Mesenteric fat pad (tissue), 1 donor: ENCODE data around the gene EGFR. TPM values are rescaled to one million over a fixed set of nuclear protein-coding genes. Genes with fewer than 3 reads are reported as not detected.

Experiments used
- DNase-seq: peaks from one replicate; pipeline ENCODE4 v3.0.0-alpha.2; 2020; ENCODE audit warnings: low spot score
- long read RNA-seq: library from polyadenylated mRNA; unstranded; transcript quantifications from one replicate; pipeline ENCODE4 v2.0.0, GENCODE V29; 2020
- total RNA-seq: library from RNA; stranded (reverse); fragmentation: NEBNext Ultra II Directional; extraction: Animal tissue kit (Norgen Biotek cat#: 25700); gene quantifications from one replicate; pipeline ENCODE4 v1.2.1, GENCODE V29; 2021
- donor health status: DM: yes; HTN: yes; CAD: no.

The EGFR gene
- total RNA-seq = 80.9 TPM
- long read RNA-seq, full-length matches to known transcripts = 1 of 94 reads
- long read RNA-seq, partial matches to known transcripts = 12 of 94 reads
- long read RNA-seq, other reads (novel, unspliced or antisense) = 81 of 94 reads

DNA sequence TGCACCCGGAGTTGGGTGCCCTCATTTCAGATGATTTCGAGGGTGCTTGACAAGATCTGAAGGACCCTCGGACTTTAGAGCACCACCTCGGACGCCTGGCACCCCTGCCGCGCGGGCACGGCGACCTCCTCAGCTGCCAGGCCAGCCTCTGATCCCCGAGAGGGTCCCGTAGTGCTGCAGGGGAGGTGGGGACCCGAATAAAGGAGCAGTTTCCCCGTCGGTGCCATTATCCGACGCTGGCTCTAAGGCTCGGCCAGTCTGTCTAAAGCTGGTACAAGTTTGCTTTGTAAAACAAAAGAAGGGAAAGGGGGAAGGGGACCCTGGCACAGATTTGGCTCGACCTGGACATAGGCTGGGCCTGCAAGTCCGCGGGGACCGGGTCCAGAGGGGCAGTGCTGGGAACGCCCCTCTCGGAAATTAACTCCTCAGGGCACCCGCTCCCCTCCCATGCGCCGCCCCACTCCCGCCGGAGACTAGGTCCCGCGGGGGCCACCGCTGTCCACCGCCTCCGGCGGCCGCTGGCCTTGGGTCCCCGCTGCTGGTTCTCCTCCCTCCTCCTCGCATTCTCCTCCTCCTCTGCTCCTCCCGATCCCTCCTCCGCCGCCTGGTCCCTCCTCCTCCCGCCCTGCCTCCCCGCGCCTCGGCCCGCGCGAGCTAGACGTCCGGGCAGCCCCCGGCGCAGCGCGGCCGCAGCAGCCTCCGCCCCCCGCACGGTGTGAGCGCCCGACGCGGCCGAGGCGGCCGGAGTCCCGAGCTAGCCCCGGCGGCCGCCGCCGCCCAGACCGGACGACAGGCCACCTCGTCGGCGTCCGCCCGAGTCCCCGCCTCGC, at the start of gene EGFR:
TSS of gene EGFR (plus strand) at position 657 of the 830 bp plus-strand sequence. CDS start 261 bp downstream, outside the sequence.
- DNase-seq = no peak

DNA sequence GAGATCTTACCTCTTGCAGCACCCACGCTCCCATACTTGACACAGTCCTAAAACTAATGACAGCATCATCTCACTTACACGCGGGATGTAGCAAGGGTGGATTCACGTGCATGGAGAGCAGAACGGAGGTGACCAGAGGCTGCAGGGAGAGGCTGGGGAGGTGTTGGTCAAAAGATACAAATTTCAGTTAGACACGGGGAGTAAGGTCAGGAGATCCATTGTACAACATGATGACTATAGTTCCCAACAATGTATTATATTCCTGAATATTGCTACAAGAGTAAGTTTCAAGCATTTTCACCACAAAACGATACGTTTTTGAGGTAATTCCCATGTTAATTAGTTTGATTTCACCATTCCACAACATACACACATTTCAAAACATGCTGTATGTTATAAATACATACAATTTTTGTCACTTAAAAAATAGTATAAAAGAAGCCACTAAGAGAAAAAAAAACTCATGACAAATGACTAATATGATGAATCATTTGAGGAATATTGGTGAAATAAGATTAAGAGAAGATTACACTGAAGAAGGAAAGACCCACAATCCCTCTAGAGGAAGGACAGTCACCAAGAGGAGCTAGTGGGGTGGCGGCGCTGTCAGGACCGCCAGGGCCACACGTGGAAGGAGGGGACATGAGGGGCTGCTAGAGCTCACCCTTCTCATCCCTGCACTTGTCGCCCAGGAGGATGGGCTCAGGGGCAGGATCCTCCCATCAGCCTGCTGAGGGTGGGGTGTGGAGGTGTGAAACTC, 49.4 kb upstream of the EGFR start:
- no peak for DNase-seq

DNA sequence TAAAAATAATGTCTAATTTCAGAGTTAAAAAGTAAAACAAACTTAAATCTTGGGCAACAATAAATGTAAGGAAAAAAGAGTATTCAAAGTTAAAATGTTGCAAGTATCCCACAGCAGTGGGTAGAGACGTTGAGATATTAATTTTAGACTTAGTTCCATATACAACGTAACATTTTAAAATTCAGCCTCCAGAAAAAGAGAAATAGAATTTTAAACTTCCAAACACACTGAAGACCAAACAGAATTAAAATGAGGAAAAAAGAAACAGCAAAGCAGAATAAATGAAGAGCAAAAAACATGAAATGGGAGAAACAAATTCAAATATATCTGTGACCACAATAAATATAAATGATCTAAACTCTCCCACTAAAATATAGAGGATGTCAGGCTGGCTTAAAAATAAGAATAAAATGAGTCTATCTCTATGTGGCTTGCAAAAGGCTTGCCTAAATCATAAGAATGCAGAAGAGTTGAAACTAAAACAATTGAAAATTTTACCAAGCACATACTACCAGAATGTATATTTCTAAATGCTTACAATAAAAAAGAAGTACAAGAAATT, 46.0 kb upstream of the EGFR start:
- no peak for DNase-seq

DNA sequence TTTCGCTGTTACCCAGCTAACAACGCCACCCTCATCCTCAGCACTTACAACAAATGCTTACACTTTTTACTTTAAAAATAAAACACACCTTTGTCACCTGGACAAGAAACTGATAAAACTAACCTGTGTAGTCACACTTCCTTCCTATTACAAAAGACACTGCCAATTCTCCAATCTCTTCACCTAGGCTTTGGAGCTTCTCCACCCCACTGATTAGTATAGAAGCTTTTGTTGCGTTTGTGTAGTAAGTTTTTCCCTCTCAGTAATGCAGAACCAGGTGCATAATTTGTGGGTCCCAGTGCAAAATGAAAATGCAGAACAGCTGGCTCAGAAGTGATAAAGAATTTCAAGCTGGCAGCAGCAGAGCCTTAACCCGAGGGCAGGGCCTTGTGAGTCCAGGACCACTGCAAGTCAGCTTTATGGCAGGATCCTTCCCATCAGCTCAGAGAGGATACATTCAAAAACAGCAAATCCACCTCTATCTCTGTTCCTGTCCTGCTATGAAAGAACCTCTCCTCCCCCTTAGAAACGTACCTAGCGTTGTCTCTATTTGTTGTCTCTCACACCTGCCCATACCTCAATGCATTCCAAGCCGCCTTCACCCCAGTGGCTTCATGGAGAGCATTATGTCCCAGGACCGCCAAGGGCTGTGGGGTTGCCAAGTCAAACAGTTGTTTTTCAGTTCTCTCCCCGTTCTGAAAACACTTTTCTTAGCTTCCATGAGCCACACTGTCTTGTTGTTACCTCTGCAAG, 40.3 kb upstream of the EGFR start:
- DNase-seq = no peak

DNA sequence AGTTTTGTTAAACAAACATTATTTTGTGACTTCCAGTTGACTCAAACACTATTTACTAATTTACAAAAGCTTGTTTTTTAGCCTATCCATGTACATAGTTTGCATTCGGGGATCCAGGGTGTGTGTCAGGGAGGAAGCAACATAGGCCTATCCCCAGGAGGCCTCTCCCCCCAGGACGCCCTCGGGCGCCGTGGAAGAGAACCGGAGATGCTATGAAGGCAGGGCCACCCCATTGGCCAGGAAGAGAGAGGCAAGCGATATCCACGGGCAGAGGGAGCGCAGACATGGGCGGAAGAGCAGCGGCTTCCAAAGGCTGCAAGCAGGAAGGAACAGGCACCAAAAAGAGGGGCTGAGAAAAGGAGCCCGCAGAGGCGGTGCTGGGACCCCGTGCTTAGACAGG, 38.3 kb upstream of the EGFR start:
- no peak for DNase-seq

DNA sequence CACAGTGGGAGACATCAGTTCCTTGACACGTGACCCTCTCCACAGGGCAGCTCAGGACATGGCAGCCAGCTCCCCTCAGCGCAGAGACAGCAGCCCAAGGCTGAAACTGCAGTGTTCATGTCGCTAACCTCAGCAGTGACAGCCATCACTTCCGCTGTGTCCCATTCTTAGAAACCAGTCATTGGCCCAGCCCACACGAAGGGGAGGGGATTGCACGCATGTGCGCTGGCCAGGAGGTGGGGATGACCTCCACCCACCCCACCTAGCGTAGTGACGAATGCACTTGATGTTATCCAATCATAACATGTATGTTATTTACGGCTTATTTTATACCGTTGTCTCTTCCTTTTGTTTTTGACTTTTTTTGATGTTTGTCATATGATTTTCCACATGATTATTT, 36.9 kb upstream of the EGFR start:
- no peak for DNase-seq

DNA sequence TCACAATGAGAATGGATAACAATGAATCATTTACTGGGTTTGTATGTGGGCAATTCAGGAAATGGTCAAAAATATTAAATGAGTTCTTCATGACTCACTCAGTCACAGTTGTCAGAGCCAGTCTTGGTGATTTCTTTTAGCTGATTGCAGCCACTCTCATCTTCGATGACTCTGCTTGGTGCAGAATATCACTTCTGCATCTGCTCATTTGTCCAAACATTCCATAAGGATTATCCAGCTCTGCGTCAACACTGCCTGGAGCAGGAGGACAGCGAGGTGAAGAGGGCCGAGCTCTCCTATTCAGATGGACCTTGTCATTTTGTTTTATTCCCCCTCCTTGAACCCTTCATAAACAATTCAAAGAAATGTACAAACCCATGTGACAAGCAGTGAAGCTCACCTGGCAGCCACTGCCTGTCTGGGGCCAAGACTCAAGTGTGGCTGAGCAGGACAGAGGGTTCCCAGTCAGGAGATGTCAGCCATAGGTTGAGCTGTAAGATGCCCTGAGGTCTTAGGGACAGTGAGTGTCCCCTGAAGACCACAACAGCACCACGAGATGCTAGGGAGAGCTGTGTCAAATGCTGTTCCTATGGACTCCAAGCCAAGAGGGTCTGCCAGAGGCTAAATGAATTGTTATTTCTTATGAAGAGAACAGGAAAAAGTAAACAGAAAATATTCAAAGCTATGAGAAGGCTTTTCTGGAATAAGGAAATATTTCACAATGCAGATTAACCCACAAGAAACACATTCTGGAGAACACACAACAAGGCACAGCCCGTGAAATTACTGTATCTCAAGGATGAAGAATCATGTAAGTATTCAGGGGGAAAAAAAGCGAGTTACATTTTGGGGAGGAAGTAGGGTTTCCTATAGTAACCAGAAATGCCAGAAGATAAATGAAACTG, 33.1 kb upstream of the EGFR start:
- no peak for DNase-seq

DNA sequence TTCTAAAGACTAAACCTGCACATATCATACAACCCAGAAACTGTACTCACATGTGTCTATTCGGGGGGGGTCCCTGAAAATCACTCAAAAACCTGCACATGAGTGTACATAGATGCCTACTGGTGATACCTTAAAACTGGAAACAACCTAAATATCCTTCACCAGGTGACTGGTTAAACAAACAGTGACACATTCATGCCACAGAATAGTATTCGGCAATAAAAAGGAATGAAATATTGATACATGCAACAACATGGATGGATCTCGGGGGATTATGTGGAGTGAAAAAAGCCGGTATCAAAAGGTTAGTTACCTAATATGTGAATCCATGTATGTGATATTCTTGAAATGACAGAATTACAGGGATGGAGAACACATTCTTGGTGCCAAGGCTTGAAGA, 32.1 kb upstream of the EGFR start:
- DNase-seq = no peak

DNA sequence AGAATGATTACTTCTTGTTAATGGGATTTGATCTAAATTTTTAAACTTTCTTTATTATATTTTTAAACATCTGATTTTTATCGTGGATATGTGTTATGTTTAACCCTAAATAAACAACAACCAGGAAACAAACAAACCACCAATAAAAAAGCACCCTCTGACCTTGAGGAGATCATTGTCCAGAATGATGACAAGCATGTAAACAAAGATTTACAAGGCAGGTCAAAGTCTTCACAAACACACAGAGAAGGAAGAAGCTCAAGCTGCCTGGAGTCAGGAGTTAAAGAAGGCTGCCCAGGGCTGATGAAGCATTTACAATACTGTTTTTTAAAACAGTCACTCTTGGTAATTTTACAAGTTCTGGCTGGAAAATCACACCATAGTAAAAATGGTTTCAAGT, 31.0 kb upstream of the EGFR start:
- no peak for DNase-seq

DNA sequence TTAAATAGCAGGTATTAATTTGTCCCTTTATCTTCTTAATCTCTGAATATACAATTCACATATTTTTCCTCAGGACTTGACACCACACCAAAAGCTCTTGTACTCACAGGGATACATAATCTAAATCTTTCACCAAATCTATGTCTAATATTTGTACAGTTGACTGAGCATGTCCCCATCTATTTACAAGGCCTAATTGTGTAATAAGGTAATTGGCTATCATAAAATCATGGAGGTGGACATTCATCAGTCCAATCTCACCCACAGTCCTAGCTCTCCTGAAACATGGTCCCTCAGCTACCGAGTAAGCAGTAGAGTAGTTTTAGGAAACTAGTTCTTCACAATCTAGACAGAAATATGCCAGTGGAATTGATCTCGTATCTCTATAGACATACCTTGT, 30.3 kb upstream of the EGFR start:
- no peak for DNase-seq

DNA sequence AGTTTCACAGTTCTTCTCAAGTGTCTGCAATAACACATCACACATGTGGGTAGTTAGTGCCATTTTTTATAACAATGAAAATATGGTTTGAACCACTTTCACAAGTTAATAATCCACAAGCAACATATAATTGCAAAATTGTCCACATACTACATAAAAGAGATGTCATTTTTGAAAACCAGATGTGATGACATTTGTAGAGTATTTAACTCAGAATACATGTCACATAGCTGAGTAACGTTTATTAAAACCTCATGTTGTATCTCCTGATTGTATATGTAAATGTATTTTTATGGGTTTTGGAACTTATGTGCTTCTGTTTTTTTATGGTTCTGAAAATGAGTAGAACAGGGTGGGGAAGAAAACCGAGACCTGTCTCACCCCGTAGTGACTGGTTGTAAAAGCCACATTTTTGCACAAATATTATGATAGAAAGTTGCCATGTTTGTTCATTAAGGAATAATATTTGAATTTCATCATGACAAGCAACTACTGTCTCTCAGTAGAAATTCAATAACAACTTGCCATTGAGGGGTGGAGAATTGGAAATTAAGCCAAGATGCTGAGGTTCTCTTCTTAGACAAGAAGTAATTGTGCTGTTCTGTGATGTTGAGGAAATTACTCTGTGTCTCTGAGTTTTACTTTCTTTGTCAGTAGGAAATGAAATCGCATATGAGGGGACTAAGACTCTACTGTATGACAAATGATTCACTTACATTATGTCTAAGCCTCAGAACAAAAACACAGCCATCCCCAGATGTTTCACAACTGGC, 29.2 kb upstream of the EGFR start:
- DNase-seq = no peak

DNA sequence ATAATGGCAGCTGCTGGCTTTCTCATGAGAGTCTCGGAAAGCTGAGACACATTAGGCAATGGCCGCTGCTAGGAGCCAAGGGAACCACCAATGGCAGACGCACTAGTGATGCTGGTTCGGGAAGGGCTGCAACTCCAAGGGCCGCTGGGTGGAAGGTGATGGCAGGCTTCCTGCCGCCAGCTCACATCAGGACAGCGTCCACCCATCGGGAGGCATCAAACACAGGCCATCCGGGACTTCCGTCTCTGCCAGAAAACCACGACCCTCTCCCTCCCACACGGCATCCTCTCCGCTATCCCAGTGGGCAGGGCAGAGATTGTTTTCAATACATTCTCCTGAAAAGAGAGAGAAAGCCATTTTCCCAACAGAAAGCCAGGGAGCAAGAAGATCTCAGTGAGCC, 27.5 kb upstream of the EGFR start:
- no peak for DNase-seq

DNA sequence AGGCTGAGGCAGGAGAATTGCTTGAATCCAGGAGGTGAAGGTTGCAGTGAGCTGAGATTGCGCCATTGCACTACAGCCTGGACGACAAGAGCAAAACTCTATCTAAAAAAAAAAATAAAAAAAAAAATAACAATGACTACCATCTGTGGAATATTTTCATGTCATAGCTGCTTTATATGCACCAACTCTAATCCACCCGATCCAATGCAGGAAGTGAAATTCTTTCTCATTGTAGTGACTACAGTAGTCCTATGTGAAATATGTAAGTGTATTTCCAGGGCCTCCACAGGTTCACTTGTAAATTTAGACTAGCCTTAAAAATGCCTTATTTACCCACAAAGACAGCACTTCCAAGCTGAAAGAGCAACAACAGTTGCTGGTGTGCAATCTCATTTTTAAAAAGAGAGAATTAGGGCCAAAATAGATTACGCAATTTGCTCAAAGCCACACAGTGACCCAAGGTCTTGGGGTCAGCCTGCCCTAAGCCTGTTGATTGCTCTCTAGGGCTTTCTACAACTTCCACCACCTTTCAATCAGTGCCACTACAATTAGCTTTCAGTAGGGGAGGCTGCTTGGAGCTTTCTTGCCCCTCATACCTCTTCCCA, 25.8 kb upstream of the EGFR start:
- DNase-seq = no peak

DNA sequence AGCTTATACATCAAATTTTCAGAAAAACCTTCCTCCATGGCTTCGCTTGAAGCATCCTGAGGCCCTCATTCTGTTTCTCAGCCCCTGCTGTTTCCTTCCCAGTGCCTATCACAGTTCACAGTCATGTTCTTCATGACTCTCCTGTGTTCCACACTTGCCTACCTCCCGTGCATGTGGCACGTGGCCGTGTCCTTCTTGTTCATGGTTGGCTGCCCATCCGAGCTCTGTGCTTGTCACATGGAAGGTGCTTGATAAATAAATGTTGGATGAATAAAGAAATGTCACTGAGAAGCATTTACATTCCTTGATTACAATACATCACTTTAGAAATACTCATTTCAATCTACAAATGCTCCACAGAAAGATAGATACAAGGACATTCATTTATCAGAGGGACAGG, 23.7 kb upstream of the EGFR start:
- DNase-seq = no peak

DNA sequence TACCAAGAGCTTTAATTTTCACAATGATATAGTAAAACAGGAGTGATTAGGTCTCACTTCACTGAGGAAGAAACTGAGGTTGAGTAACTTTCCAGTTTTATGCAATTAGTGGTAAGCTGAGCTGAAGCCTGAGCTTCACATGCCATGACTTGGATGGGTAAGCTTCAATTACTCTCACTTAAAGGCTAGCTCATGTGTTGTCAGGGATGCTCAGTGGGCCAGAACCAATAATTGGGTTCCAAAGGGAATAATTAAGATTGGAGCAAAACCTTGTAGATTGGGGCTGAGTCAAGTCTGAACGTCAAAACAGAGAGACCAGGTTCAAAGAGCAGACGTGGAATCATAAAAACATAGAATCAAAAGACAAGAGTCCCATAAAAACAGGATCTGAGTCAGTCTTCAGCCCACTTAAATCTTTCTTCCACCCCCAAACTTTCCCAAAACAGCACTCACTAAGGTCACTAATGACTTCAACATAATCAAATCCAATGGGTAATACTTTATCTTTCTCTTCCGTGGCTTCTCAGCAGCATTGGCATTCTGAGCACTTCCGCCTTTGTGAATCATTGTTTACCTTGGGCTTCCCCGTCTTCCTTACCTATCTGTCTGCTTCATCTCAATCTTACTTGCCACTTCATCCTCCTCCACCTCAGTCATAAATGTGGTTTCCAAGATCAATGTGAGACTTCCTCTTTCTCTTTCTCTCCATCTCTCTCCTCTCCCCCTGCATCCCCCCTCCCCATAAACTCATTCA, 23.0 kb upstream of the EGFR start:
- DNase-seq = no peak

DNA sequence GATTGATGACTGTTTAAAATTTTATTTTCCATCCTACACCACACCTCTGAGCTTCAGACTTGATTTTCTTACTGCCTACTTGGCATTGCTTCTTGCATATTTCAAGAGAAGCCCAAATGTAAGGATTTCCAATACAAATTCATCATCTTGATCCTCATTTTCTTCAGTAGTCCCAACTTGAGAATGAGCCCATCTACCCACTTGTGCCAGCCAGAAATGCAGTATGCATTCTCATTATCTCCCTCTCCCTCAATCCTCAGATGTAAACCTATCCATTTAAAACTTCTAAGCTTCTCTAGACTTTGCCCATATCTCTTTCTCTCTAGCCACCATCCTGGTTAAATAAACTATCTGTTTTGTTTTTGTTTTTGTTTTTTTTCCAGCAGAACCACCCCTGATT, 22.4 kb upstream of the EGFR start:
- DNase-seq = no peak

DNA sequence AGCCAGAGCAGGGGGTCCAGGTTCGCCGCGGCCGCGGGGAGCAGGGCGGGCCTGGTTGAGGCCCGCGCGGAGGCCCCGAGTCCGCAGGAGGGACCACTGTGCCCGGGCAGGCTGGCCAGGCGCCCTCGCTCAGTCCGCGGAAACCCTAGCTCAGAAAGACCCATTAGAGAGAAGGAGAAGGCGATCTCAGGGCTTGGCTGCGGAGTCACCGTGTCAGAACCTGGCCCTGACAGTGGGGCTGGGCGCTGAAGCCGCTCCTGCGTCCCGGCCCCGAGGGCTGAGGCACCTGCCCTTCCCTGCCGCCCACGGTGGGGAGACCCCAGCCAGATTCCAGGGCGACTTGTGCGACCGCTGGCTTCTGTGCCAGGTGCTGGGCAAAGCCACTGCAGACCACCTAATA, 14.2 kb upstream of the EGFR start:
- no peak for DNase-seq

DNA sequence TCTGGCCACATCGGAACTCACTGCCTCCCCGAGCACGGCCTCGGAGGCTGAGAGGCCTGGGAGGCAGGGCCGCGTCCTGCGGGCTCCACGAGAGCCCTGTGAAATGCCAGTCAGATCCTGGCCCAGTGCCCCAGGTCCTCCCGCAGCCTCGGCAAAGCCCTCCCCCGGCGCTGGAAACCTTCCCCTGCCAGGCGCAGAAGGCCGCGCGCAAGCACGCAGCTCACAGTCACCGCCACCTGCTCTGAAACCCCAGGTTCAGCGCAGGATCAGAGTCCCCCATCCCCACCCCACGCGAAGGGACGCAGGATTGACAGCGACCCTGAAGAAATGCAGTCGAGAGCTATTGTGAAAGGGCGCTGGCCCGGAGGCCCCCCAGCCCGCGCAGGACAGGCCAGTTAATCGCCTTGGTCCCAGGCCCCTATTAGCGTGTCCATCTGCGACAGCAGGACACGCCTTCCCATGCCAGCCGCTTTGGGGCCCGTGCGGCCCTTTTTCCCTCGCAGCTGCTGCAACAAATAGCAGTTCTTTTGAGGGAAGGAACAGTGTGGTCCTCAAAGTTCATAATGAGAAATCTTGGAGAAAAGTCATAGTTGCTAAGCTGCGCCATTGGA, 13.5 kb upstream of the EGFR start:
- no peak for DNase-seq
